SK-N-SH (cell line): ENCODE measurements around the gene CATSPERE. TPM values are rescaled to one million over a fixed set of nuclear protein-coding genes. Genes with fewer than 3 reads are reported as not detected.
"Not testable (repeated sequence)": the region's sequence is repeated elsewhere in the genome, so short reads cannot be mapped to it uniquely, and the experiment has no call there.

Experiments used
- CTCF ChIA-PET: fragments of 300-600, 350-600 bp; formaldehyde crosslinking; extraction: SDS; loops from one replicate; lab custom pipeline; 2021; lab: Yijun Ruan, JAX
- POLR2A ChIA-PET: fragments of 350-600 bp; sonication (Branson Sonifier 250); formaldehyde crosslinking; extraction: SDS; loops from one replicate; lab custom pipeline; 2020; ENCODE audit warnings: antibody characterized with exemption, inconsistent platforms; lab: Yijun Ruan, JAX
- DNase-seq: peaks from one replicate; pipeline ENCODE4 v3.0.0; 2012
- H2AFZ ChIP-seq: fragments of 200-600 bp; sonication (generic); 2 replicates; pipeline ENCODE4 v1.8.1; 2016; ENCODE audit warnings: antibody characterized with exemption, mild to moderate bottlenecking, low read depth
- H3F3A ChIP-seq: fragments of 200-600 bp; sonication (generic); replicated peaks from 2 replicates; pipeline ENCODE3; 2016; ENCODE audit warnings: antibody characterized with exemption, mild to moderate bottlenecking; ENCODE audit not compliant: insufficient read depth
- H3K27ac ChIP-seq, 2 experiments: fragments of 200-500 bp in 1 of 2; fragments of 200-600 bp in 1 of 2; sonication (Bioruptor generic) in 1 of 2; sonication (generic), shearing (Covaris generic) in 1 of 2; 2 replicates each; pipeline versions ENCODE4 v1.5.1 to v1.6.1; 2014 to 2016; ENCODE audit warnings: low read depth in 2 of 2, inconsistent platforms in 1 of 2, low read length in 1 of 2, mild to moderate bottlenecking in 1 of 2, mixed read lengths in 1 of 2
- H3K27me3 ChIP-seq: fragments of 200-600 bp; sonication (generic), shearing (Covaris generic); 2 replicates; pipeline ENCODE4 v1.6.1; 2016; ENCODE audit warnings: mixed run types; ENCODE audit not compliant: insufficient read depth
- H3K36me3 ChIP-seq, 2 experiments: fragments of 200-500 bp in 1 of 2; fragments of 200-600 bp in 1 of 2; sonication (Bioruptor generic) in 1 of 2; sonication (generic) in 1 of 2; replicated peaks in 1 of 2; 2 replicates each; pipeline versions ENCODE3 to v1.5.1; 2014 to 2016; ENCODE audit warnings: low read length in 1 of 2, mild to moderate bottlenecking in 1 of 2; ENCODE audit not compliant: insufficient read depth in 2 of 2, control insufficient read depth in 1 of 2
- H3K4me1 ChIP-seq, 2 experiments: fragments of 200-500 bp in 1 of 2; fragments of 200-600 bp in 1 of 2; sonication (Bioruptor generic) in 1 of 2; sonication (generic), shearing (Covaris generic) in 1 of 2; 2 replicates each; pipeline versions ENCODE4 v1.5.1 to v1.6.1; 2014 to 2016; ENCODE audit warnings: low read depth in 1 of 2, low read length in 1 of 2, mixed run types in 1 of 2; ENCODE audit not compliant: insufficient read depth in 2 of 2, control insufficient read depth in 1 of 2
- H3K4me2 ChIP-seq: fragments of 200-600 bp; sonication (generic), shearing (Covaris generic); 2 replicates; pipeline ENCODE4 v1.6.1; 2017; ENCODE audit warnings: mixed run types
- H3K4me3 ChIP-seq, 2 experiments: fragments of 200-500 bp in 1 of 2; fragments of 200-600 bp in 1 of 2; sonication (Bioruptor generic) in 1 of 2; sonication (generic), shearing (Covaris generic) in 1 of 2; 2 replicates each; pipeline versions ENCODE4 v1.5.1 to v1.8.1; 2014 to 2016; ENCODE audit warnings: low read depth in 2 of 2, inconsistent platforms in 1 of 2, low read length in 1 of 2, mild to moderate bottlenecking in 1 of 2, mixed read lengths in 1 of 2, moderate library complexity in 1 of 2
- H3K79me2 ChIP-seq: fragments of 200-600 bp; sonication (generic); 2 replicates; pipeline ENCODE4 v1.8.1; 2017; ENCODE audit warnings: mild to moderate bottlenecking; ENCODE audit not compliant: insufficient read depth
- H3K9ac ChIP-seq: fragments of 200-600 bp; sonication (generic); 2 replicates; pipeline ENCODE4 v1.6.1; 2017; ENCODE audit warnings: mixed run types
- H3K9me2 ChIP-seq: fragments of 200-600 bp; sonication (generic); 2 replicates; pipeline ENCODE4 v1.6.1; 2017; ENCODE audit warnings: mixed run types
- H3K9me3 ChIP-seq: fragments of 200-600 bp; sonication (generic); 2 replicates; pipeline ENCODE4 v1.6.1; 2017; ENCODE audit warnings: mixed run types, mild to moderate bottlenecking, moderate library complexity
- H4K20me1 ChIP-seq: fragments of 200-600 bp; sonication (generic); 2 replicates; pipeline ENCODE4 v1.6.1; 2017; ENCODE audit warnings: mild to moderate bottlenecking, mixed run types; ENCODE audit not compliant: insufficient read depth
- CHD2 ChIP-seq: fragments of 150-350 bp; IDR thresholded peaks from 2 replicates; pipeline ENCODE4 v1.6.1; 2018; ENCODE audit warnings: low read length; ENCODE audit not compliant: partially characterized antibody
- EP300 ChIP-seq, 2 experiments: IDR thresholded peaks; 2 replicates each; pipeline versions ENCODE4 v1.4.0 to v1.6.1; 2012; ENCODE audit warnings: borderline replicate concordance in 1 of 2, low read depth in 1 of 2, low read length in 1 of 2
- FOSL2 ChIP-seq: IDR thresholded peaks from 2 replicates; pipeline ENCODE4 v1.4.0; 2012; ENCODE audit warnings: low read depth, mild to moderate bottlenecking, moderate library complexity, borderline replicate concordance
- FOXJ3 ChIP-seq: sonication (generic); formaldehyde crosslinking; IDR thresholded peaks from 2 replicates; pipeline ENCODE4 v1.5.1; 2020; ENCODE audit warnings: mild to moderate bottlenecking, missing genetic modification reagents
- GABPA ChIP-seq: IDR thresholded peaks from 2 replicates; pipeline ENCODE4 v1.4.0; 2012; ENCODE audit warnings: low read depth, mild to moderate bottlenecking
- MEF2A ChIP-seq: IDR thresholded peaks from 2 replicates; pipeline ENCODE4 v1.4.0; 2012; ENCODE audit warnings: low read depth, borderline replicate concordance
- NFIC ChIP-seq: IDR thresholded peaks from 2 replicates; pipeline ENCODE4 v1.4.0; 2012; ENCODE audit warnings: borderline replicate concordance
- NRF1 ChIP-seq: IDR thresholded peaks from 2 replicates; pipeline ENCODE4 v1.6.1; 2012; ENCODE audit warnings: low read depth, mild to moderate bottlenecking, low read length
- POLR2AphosphoS5 ChIP-seq: IDR thresholded peaks from 2 replicates; pipeline ENCODE4 v1.6.1; 2012; ENCODE audit warnings: low read depth, low read length
- RAD21 ChIP-seq: IDR thresholded peaks from 2 replicates; pipeline ENCODE4 v1.6.1; 2012; ENCODE audit warnings: mild to moderate bottlenecking, low read length
- RFX5 ChIP-seq: IDR thresholded peaks from 2 replicates; pipeline ENCODE4 v1.6.1; 2012; ENCODE audit warnings: mild to moderate bottlenecking, improper control_type of control experiment, low read length
- SMC3 ChIP-seq: IDR thresholded peaks from 2 replicates; pipeline ENCODE4 v1.6.1; 2012; ENCODE audit warnings: low read depth, low read length, improper control_type of control experiment
- TAF1 ChIP-seq: IDR thresholded peaks from 2 replicates; pipeline ENCODE4 v1.6.1; 2012; ENCODE audit warnings: low read depth, mild to moderate bottlenecking, low read length, moderate library complexity, borderline replicate concordance
- TEAD4 ChIP-seq: IDR thresholded peaks from 2 replicates; pipeline ENCODE4 v1.4.0; 2012; ENCODE audit warnings: mild to moderate bottlenecking, borderline replicate concordance; ENCODE audit not compliant: insufficient read depth
- YY1 ChIP-seq: IDR thresholded peaks from 2 replicates; pipeline ENCODE4 v1.4.0; 2012; ENCODE audit warnings: low read depth, mild to moderate bottlenecking
- ZBTB33 ChIP-seq: IDR thresholded peaks from 2 replicates; pipeline ENCODE4 v1.4.0; 2012; ENCODE audit warnings: low read depth, borderline replicate concordance
- WGBS: methylation state at CpG from one replicate; pipeline ENCODE4 v1.1.6; 2017; ENCODE audit warnings: low lambda C conversion rate; 5-methylcytosine and 5-hydroxymethylcytosine counted together
- polyA plus RNA-seq, 3 experiments: library from polyadenylated mRNA; depleted of rRNA; stranded (reverse); fragments of >200 nt; gene quantifications; 2 replicates each; pipeline ENCODE4 v1.2.3, GENCODE V29; 2012

Gene CATSPERE
- polyA plus RNA-seq, 1 of the 3 experiments (the other 2 are of a cell fraction) = 0.30 TPM

- no peak for TF ChIP-seq MEF2A
- no peak for TF ChIP-seq SMC3
- TF ChIP-seq POLR2AphosphoS5 = no peak
- no peak for TF ChIP-seq RAD21
- no peak for TF ChIP-seq NRF1
- TF ChIP-seq TEAD4 = no peak
- TF ChIP-seq RFX5 = no peak
- TF ChIP-seq CHD2 = no peak
- no peak for TF ChIP-seq YY1
Observed at GRCh38 chr1:244556263-244556662, 95.2 kb downstream of the CATSPERE start (continued).

- H3K4me1 ChIP-seq = no peaks in the 10 kb centered on the region
- H4K20me1 ChIP-seq = no peaks in the 10 kb centered on the region
- H3K4me3 ChIP-seq = no peak overlapping the region
- no peak overlapping the region for H2AFZ ChIP-seq
- DNase-seq = no peak
- no peaks in the 10 kb centered on the region for H3K27me3 ChIP-seq
- H3K36me3 ChIP-seq = no peaks in the 10 kb centered on the region
- ChIA-PET POLR2A (no interaction called here), CTCF (no interaction called here)
- no peak overlapping the region for H3K4me2 ChIP-seq
- no peak overlapping the region for H3K9ac ChIP-seq
- TF ChIP-seq NFIC = no peak
- TF ChIP-seq EP300 (IDR thresholded peaks at IDR 0.05; ENCODE audit: borderline replicate concordance in 1 of 2, low read depth in 1 of 2, low read length in 1 of 2) = no peak
- TF ChIP-seq FOXJ3 (CRISPR knock-in tag) = no peak
- no peak for TF ChIP-seq TAF1
- no peak for TF ChIP-seq GABPA
- 2% methylated on average over 1 of the region's 1 CpG for WGBS
- no peak overlapping the region for H3K27ac ChIP-seq
- H3K9me3 ChIP-seq = no peaks in the 10 kb centered on the region
- no peaks in the 10 kb centered on the region for H3K9me2 ChIP-seq
- H3F3A ChIP-seq = no peaks in the 10 kb centered on the region
- no peaks in the 10 kb centered on the region for H3K79me2 ChIP-seq
Observed at GRCh38 chr1:244557565-244557964, 96.5 kb downstream of the CATSPERE start.

GRCh38 chr1:244559561-244559960, 98.5 kb downstream of the CATSPERE start:
- no peak overlapping the region for H3K9ac ChIP-seq
- CTCF ChIA-PET = no interaction called here
- no peak for TF ChIP-seq TEAD4
- TF ChIP-seq FOSL2 = no peak
- no peak for TF ChIP-seq ZBTB33
- no peak for TF ChIP-seq EP300 (IDR thresholded peaks at IDR 0.05; ENCODE audit: borderline replicate concordance in 1 of 2, low read depth in 1 of 2, low read length in 1 of 2)
- no peak for TF ChIP-seq SMC3

GRCh38 chr1:244562877-244563276, 101.8 kb downstream of the CATSPERE start:
- H3K4me3 ChIP-seq, H3K36me3 ChIP-seq, CTCF ChIA-PET, H3K79me2 ChIP-seq, H3K9me2 ChIP-seq, POLR2A ChIA-PET, H2AFZ ChIP-seq, H3K9ac ChIP-seq, H3K4me1 ChIP-seq, H3K9me3 ChIP-seq, H3F3A ChIP-seq, H4K20me1 ChIP-seq, H3K4me2 ChIP-seq, H3K27me3 ChIP-seq, DNase-seq, H3K27ac ChIP-seq: not testable (repeated sequence)
- WGBS = 87% methylated on average over 1 of the region's 1 CpG

More at GRCh38 chr1:244559561-244559960, 98.5 kb downstream of the CATSPERE start:
- no peak for DNase-seq
- WGBS = 51% methylated on average over 1 of the region's 1 CpG
- no peaks in the 10 kb centered on the region for H3K79me2 ChIP-seq
- H3K27ac ChIP-seq = no peak overlapping the region
- no peaks in the 10 kb centered on the region for H4K20me1 ChIP-seq
- no peak overlapping the region for H3K4me2 ChIP-seq
- no peaks in the 10 kb centered on the region for H3F3A ChIP-seq
- no peaks in the 10 kb centered on the region for H3K4me1 ChIP-seq
- H3K9me2 ChIP-seq = no peaks in the 10 kb centered on the region
- no peaks in the 10 kb centered on the region for H3K36me3 ChIP-seq
- POLR2A ChIA-PET = no interaction called here
- H3K4me3 ChIP-seq = no peak overlapping the region
- H2AFZ ChIP-seq = no peak overlapping the region
- H3K27me3 ChIP-seq = no peaks in the 10 kb centered on the region
- H3K9me3 ChIP-seq = no peaks in the 10 kb centered on the region
